Measurements from ENCODE around the gene ADAP1. TPM values are rescaled to one million over a fixed set of nuclear protein-coding genes. Genes with fewer than 3 reads are reported as not detected.

Gene ADAP1
- total and polyA plus RNA-seq, 2 of the 13 experiments (the other 11 are each of a cell fraction or from before 2014, with no cell fraction given), result 10.5 to 24.6 TPM

GRCh38 chr7:977326-978048, 23.0 kb upstream of the ADAP1 start (continued):
- peak; percentile 22; the same call in 1 of the 2 replicates for TF ChIP-seq PRDM15 (CRISPR knock-in tag; IDR thresholded peaks at IDR 0.05)
- no peak; the same call in none of the 2 replicates for TF ChIP-seq ZNF792 (CRISPR knock-in tag; IDR thresholded peaks at IDR 0.05)
- no peak for TF ChIP-seq MLX (CRISPR knock-in tag; IDR thresholded peaks at IDR 0.05)
- TF ChIP-seq HOXA5 (CRISPR knock-in tag; IDR thresholded peaks at IDR 0.05), result peak; percentile 78; the same call in 1 of the 2 replicates
- 0 out of 2 replicates have a peak, but pooled peaks have one; percentile 62 for TF ChIP-seq ZNF782 (CRISPR knock-in tag; IDR thresholded peaks at IDR 0.05; ENCODE audit: borderline replicate concordance)
- peak; percentile 92 for TF ChIP-seq THRA (CRISPR knock-in tag; IDR thresholded peaks at IDR 0.05; ENCODE audit: borderline replicate concordance)
- TF ChIP-seq ZKSCAN8 (CRISPR knock-in tag; IDR thresholded peaks at IDR 0.05; ENCODE audit: borderline replicate concordance), result peak; percentile 79; the same call in 1 of the 2 replicates
- peak; percentile 80 for TF ChIP-seq SKIL (CRISPR knock-in tag; IDR thresholded peaks at IDR 0.05; ENCODE audit: borderline replicate concordance)
- TF ChIP-seq MAFK (conservative IDR thresholded peaks at IDR 0.05 in 1 of 2, IDR thresholded peaks at IDR 0.05 in 1 of 2; ENCODE audit: low read length in 2 of 2), result no peak
- TF ChIP-seq THAP8 (CRISPR knock-in tag; IDR thresholded peaks at IDR 0.05; ENCODE audit: borderline replicate concordance), result no peak
- TF ChIP-seq CCAR2 (optimal IDR thresholded peaks at IDR 0.05; ENCODE audit: low read depth, low read length), result peak; percentile 47
- peak; percentile 70 for TF ChIP-seq ATF2 (CRISPR knock-in tag; IDR thresholded peaks at IDR 0.05)
- TF ChIP-seq ZNF773 (CRISPR knock-in tag; IDR thresholded peaks at IDR 0.05; ENCODE audit: borderline replicate concordance), result peak; percentile 23; the same call in 1 of the 2 replicates
- no peak for TF ChIP-seq ZBTB39 (CRISPR knock-in tag; IDR thresholded peaks at IDR 0.05)
- no peak for TF ChIP-seq ZKSCAN1 (IDR thresholded peaks at IDR 0.05; ENCODE audit: low read length)
